MCF 10A (cell line): ENCODE measurements around the gene XXYLT1. TPM values are rescaled to one million over a fixed set of nuclear protein-coding genes. Genes with fewer than 3 reads are reported as not detected.
A peak's percentile ranks its signal among the peaks of the same experiment; 100 is the strongest.

Experiments
- BruUV-seq: library from RNA; stranded (reverse); fragments of 400-500 nt; replicated peaks from 2 replicates; lab custom pipeline; 2021; lab: Mats Ljungman, UMichigan
- CTCF ChIA-PET: fragments of 300-600 bp; sonication (Branson Sonifier 250); formaldehyde crosslinking; extraction: SDS; loops from one replicate; lab custom pipeline; 2021; ENCODE audit warnings: antibody characterized with exemption, inconsistent platforms; lab: Yijun Ruan, JAX
- POLR2A ChIA-PET: fragments of 300-600, 350-650 bp; sonication (Branson Sonifier 250); formaldehyde crosslinking; extraction: SDS; loops from one replicate; lab custom pipeline; 2020; ENCODE audit warnings: antibody characterized with exemption, inconsistent platforms; lab: Yijun Ruan, JAX
- DNase-seq: peaks from one replicate; pipeline ENCODE4 v3.0.0-alpha.2; 2018; ENCODE audit not compliant: unreplicated experiment
- H3K27ac Mint-ChIP-seq: one replicate; pipeline ENCODE4 v1.8.0; 2022; ENCODE audit warnings: mild to moderate bottlenecking, low read depth, mixed read lengths; ENCODE audit not compliant: unreplicated experiment
- H3K27me3 Mint-ChIP-seq: one replicate; pipeline ENCODE4 v1.8.0; 2022; ENCODE audit warnings: mixed read lengths; ENCODE audit not compliant: insufficient read depth, unreplicated experiment
- H3K36me3 Mint-ChIP-seq: one replicate; pipeline ENCODE4 v1.8.0; 2022; ENCODE audit warnings: mild to moderate bottlenecking, moderate library complexity, mixed read lengths; ENCODE audit not compliant: insufficient read depth, unreplicated experiment
- H3K4me1 Mint-ChIP-seq: one replicate; pipeline ENCODE4 v1.8.0; 2022; ENCODE audit warnings: mixed read lengths; ENCODE audit not compliant: insufficient read depth, unreplicated experiment
- H3K4me3 Mint-ChIP-seq: one replicate; pipeline ENCODE4 v1.8.0; 2022; ENCODE audit warnings: mild to moderate bottlenecking, moderate library complexity, mixed read lengths; ENCODE audit not compliant: unreplicated experiment
- H3K9me3 Mint-ChIP-seq: one replicate; pipeline ENCODE4 v1.8.0; 2022; ENCODE audit warnings: mixed read lengths; ENCODE audit not compliant: unreplicated experiment
- intact Hi-C: fragments of 100-400 bp; cut with micrococcal nuclease; formaldehyde crosslinking; loops from 2 replicates; pipeline ENCODE4 v1.14.1; 2022
- total RNA-seq: library from RNA; stranded (reverse); gene quantifications from 2 replicates; pipeline ENCODE4 v1.2.3, GENCODE V29; 2022
- TF ChIP-seq, protein P1 (sequence below): fragments of 200-600 bp; IDR thresholded peaks from one replicate; pipeline ENCODE4 v1.8.0; 2022; ENCODE audit warnings: antibody characterized with exemption, mild to moderate bottlenecking; ENCODE audit not compliant: unreplicated experiment

Gene XXYLT1
- total RNA-seq, 1 experiment from 2014 or later: 10.0 TPM

DNA sequence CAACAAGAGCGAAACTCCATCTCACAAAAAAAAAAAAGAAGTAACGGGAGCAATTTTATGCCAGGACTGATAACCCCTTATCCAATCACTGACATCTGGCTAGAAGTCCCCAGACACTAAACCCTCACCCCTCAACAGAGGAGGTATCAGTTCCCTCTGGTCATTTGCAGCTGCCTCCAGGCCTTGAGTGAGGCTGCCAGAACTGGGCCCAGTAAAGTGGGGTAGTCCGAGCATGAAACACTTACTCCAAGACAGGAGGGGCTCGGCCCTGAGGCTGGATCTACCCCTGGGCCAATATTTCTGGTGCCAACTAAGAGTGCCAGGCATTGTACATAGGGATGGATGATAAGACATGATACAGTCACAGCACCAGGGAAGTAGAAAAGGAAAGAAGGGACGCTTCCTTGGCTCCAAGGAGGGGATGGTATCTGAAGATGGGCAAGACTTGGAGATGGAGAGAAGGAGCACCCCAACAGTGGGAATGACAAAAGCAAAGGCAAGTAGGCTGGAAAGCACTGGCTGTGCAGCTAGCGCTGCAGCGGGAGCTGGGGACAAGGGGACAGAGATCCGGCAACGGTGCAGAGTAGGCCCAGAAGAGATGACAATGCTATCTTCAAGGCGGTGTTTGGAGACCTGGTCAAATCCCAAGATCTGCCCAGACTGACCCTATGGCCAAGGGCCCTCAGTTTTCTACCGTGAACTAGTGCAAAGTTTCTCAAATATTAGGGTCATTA is 2.2 kb downstream of the XXYLT1 start:
- TF ChIP-seq, protein P1, sequence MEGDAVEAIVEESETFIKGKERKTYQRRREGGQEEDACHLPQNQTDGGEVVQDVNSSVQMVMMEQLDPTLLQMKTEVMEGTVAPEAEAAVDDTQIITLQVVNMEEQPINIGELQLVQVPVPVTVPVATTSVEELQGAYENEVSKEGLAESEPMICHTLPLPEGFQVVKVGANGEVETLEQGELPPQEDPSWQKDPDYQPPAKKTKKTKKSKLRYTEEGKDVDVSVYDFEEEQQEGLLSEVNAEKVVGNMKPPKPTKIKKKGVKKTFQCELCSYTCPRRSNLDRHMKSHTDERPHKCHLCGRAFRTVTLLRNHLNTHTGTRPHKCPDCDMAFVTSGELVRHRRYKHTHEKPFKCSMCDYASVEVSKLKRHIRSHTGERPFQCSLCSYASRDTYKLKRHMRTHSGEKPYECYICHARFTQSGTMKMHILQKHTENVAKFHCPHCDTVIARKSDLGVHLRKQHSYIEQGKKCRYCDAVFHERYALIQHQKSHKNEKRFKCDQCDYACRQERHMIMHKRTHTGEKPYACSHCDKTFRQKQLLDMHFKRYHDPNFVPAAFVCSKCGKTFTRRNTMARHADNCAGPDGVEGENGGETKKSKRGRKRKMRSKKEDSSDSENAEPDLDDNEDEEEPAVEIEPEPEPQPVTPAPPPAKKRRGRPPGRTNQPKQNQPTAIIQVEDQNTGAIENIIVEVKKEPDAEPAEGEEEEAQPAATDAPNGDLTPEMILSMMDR: no peak
- intact Hi-C loops: no loop called here
- CTCF ChIA-PET: interaction anchor here (0.6 to 8.3 kb wide), 11 partner anchors 9 to 596 kb away, joined by 3 to 154 read pairs (median 4); partner anchors contain the start of gene LSG1
- Mint-ChIP-seq H3K9me3 (no peaks in the 10 kb centered on the region), H3K4me3 (peak overlapping the region; percentile 81), H3K36me3 (peaks cover 5% of the 10 kb centered on the region), H3K27ac (no peak overlapping the region), H3K27me3 (no peaks in the 10 kb centered on the region), H3K4me1 (peaks cover 33% of the 10 kb centered on the region)
- no TSS peak for BruUV-seq
- POLR2A ChIA-PET: interaction anchor here (0.7 to 3.1 kb wide), 3 partner anchors 273 to 586 kb away, joined by 3 to 27 read pairs (median 25); partner anchors contain the start of gene PPP1R2
- no peak for DNase-seq

DNA sequence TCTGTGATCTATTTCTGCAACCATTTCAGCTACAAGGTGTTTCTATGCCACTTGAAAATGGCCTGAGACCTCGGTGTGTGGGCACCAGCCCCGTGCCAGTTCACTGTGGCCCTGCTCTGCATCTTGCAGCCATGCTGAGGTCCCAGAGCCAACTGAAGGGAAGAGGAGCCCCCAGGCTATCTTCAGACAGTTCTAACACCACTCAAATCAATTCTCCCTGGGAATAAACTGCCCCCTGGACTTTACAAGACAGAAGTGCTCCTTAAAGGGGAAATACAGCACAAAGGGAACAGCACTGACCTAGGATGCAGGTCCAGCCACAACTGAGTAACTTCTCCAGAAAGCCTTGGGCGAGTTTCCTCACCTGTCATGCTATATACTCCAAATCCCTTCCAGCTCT is 3.9 kb downstream of the XXYLT1 start:
- Mint-ChIP-seq H3K4me3 (no peak overlapping the region), H3K36me3 (peaks cover 5% of the 10 kb centered on the region), H3K9me3 (no peaks in the 10 kb centered on the region), H3K27me3 (no peaks in the 10 kb centered on the region), H3K4me1 (peaks cover 32% of the 10 kb centered on the region), H3K27ac (no peak overlapping the region)
- ChIA-PET POLR2A (interaction anchor here (0.8 kb wide), 1 partner anchor 584 kb away, joined by 3 read pairs; no protein-coding TSS in a partner anchor), CTCF (interaction anchor here (0.6 to 8.3 kb wide), 4 partner anchors 22 to 592 kb away, joined by 3 to 69 read pairs (median 4); no protein-coding TSS in a partner anchor)
- TF ChIP-seq, protein P1: no peak
- DNase-seq: no peak
- BruUV-seq: no TSS peak
- intact Hi-C loops: no loop called here

DNA sequence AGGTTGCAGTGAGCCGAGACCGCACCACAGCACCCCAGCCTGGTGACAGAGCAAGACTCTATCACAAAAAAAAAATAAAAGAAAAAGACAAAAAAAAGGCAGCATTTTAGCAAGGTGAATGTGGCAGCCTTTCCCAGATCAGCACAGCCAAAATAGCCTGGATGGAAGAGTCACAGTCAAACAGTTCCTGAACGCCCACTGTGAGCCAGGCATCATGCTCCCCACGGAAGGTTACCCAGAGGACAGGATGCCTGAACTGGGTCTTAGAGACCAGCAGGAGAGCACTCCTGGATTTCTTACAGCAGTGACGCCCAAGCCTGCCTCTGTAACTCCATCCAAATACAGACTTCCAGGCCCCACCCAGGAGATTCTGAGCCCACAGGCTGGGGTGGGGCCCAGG is 4.5 kb downstream of the XXYLT1 start:
- TF ChIP-seq, protein P1: no peak
- Mint-ChIP-seq H3K27me3 (no peaks in the 10 kb centered on the region), H3K4me3 (no peak overlapping the region), H3K36me3 (peaks cover 5% of the 10 kb centered on the region), H3K9me3 (no peaks in the 10 kb centered on the region), H3K27ac (no peak overlapping the region), H3K4me1 (peaks cover 32% of the 10 kb centered on the region)
- DNase-seq: no peak
- ChIA-PET CTCF (interaction anchor here (0.5 to 8.3 kb wide), 3 partner anchors 584 to 612 kb away, joined by 3 to 69 read pairs (median 3); no protein-coding TSS in a partner anchor), POLR2A (interaction anchor here (0.8 to 1.9 kb wide), 2 partner anchors 584 kb away, joined by 3 to 4 read pairs; no protein-coding TSS in a partner anchor)
- no TSS peak for BruUV-seq
- intact Hi-C loops: no loop called here

GRCh38 chr3:195265363-195265976 is 5.5 kb downstream of the XXYLT1 start:
- intact Hi-C loops: no loop called here
- H3K9me3 Mint-ChIP-seq: no peaks in the 10 kb centered on the region
- no peak for DNase-seq
- BruUV-seq: no TSS peak
- TF ChIP-seq, protein P1: no peak
- H3K27ac Mint-ChIP-seq: no peak overlapping the region
- no peaks in the 10 kb centered on the region for H3K27me3 Mint-ChIP-seq
- H3K4me1 Mint-ChIP-seq: peaks cover 32% of the 10 kb centered on the region
- CTCF ChIA-PET: interaction anchor here (0.6 to 8.3 kb wide), 8 partner anchors 9 to 594 kb away, joined by 3 to 69 read pairs (median 4); partner anchors contain the start of gene LSG1
- POLR2A ChIA-PET: interaction anchor here (1.9 kb wide), 1 partner anchor 583 kb away, joined by 4 read pairs; no protein-coding TSS in a partner anchor
- peaks cover 5% of the 10 kb centered on the region for H3K36me3 Mint-ChIP-seq
- H3K4me3 Mint-ChIP-seq: no peak overlapping the region
